ENCODE results near the gene KLHL41. TPM values are rescaled to one million over a fixed set of nuclear protein-coding genes. Genes with fewer than 3 reads are reported as not detected.

The KLHL41 gene
- total and polyA plus RNA-seq, 2 of the 13 experiments (the other 11 are each of a cell fraction or from before 2014, with no cell fraction given), result 0.07 to 0.31 TPM

DNA sequence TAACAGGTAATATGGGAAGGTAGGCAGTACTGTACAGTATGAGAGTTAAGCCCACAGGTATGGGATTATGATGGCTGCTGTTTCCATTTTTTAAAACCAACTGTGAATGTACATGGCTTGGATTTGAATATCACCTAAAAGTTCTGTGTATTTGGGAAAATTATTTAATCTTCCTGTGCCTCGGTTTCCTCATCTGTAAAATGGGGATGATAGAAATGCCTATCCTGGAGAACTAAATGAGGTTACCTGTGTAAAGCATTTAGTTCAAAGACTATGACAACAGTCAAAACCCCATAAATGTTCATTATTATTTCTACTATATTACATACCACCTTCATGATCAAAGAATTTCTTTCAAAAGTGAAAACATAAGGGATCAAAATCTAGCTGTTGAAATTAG is 3.6 kb downstream of the KLHL41 start:
- Histone ChIP-seq H4K20me1 (ENCODE audit: insufficient read depth, low read length) (no peaks in the 10 kb centered on the region), H2AFZ (ENCODE audit: low read length) (no peak overlapping the region), H3K27ac (ENCODE audit: extremely low read length, insufficient read depth, low read length) (no peak overlapping the region), H3K9me3 (ENCODE audit: low read length) (no peaks in the 10 kb centered on the region), H3K4me2 (ENCODE audit: low read depth, low read length) (no peak overlapping the region), H3K4me3 (replicated peaks in 1 of 3; ENCODE audit: insufficient read depth in 1 of 3, low read depth in 2 of 3, low read length in 3 of 3) (no peak overlapping the region), H3K4me1 (ENCODE audit: insufficient read depth, low read length) (peaks cover 11% of the 10 kb centered on the region), H3K79me2 (ENCODE audit: insufficient read depth, low read length) (no peaks in the 10 kb centered on the region), H3K36me3 (replicated peaks in 1 of 2; ENCODE audit: control insufficient read depth in 1 of 2, insufficient read depth in 2 of 2, low read length in 2 of 2) (no peaks in the 10 kb centered on the region), H3K27me3 (ENCODE audit: control insufficient read depth in 1 of 2, insufficient read depth in 2 of 2, low read length in 2 of 2) (no peaks in the 10 kb centered on the region), H3K9ac (ENCODE audit: insufficient read depth, low read depth, low read length) (no peak overlapping the region)
- in situ Hi-C loops (cut with HindIII; ENCODE audit: extremely low pct_ligation_motif_present, low pct_unique_long_range_greater_than_20kb), result no loop called here
- ATAC-seq (no peak), DNase-seq (ENCODE audit: low spot score) (no peak), FAIRE-seq (no peak)
- ChIA-PET CTCF (ENCODE audit: low intra/inter-chr PET ratio, low total read pairs) (no interaction called here), POLR2A (no interaction called here)
- no TSS peak for BruUV-seq (replicated peaks)
- intact Hi-C loops (cut with micrococcal nuclease; ENCODE audit: unreplicated experiment), result no loop called here
- no peak for TF ChIP-seq RXRB (CRISPR knock-in tag; IDR thresholded peaks at IDR 0.05; ENCODE audit: borderline replicate concordance)
- peak; percentile 58 for TF ChIP-seq ZNF629 (CRISPR knock-in tag; conservative IDR thresholded peaks at IDR 0.05)
- WGBS (ENCODE audit: low lambda C conversion rate), result 55% methylated on average over 1 of the region's 1 CpG

DNA sequence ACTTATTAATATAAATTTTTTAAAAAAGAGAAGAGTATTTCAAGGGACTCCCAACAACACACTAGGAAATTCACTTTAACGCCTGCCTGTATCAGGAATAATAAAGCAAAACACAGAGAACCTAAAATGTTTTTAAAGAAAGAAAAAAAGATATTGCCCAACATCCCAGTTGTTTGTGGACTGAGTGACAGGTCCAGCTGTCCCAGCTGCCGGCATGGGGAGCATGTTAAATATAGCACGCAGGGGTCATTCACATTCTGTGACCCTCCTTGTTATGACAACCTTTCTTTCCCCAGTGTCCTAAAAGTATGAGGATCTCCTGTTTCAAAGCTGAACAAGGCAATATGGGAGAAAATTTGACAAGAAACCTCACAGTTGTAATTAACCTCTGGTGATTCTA is 4.4 kb downstream of the KLHL41 start:
- no peak overlapping the region for H3K9ac ChIP-seq (ENCODE audit: insufficient read depth, low read depth, low read length)
- no peaks in the 10 kb centered on the region for H4K20me1 ChIP-seq (ENCODE audit: insufficient read depth, low read length)
- FAIRE-seq (no peak), DNase-seq (ENCODE audit: low spot score) (peak; percentile 30), ATAC-seq (peak; percentile 65; the same call in 2 of the 3 replicates)
- H3K27ac ChIP-seq (ENCODE audit: extremely low read length, insufficient read depth, low read length), result no peak overlapping the region
- no peaks in the 10 kb centered on the region for H3K9me3 ChIP-seq (ENCODE audit: low read length)
- in situ Hi-C loops (cut with HindIII; ENCODE audit: extremely low pct_ligation_motif_present, low pct_unique_long_range_greater_than_20kb), result no loop called here
- BruUV-seq (replicated peaks), result no TSS peak
- CTCF ChIA-PET (ENCODE audit: low intra/inter-chr PET ratio, low total read pairs), result no interaction called here
- H2AFZ ChIP-seq (ENCODE audit: low read length), result no peak overlapping the region
- 18% methylated on average over 3 of the region's 3 CpGs for WGBS (ENCODE audit: low lambda C conversion rate)
- POLR2A ChIA-PET, result no interaction called here
- H3K4me3 ChIP-seq (replicated peaks in 1 of 3; ENCODE audit: insufficient read depth in 1 of 3, low read depth in 2 of 3, low read length in 3 of 3), result no peak overlapping the region
- peaks cover 11% of the 10 kb centered on the region for H3K4me1 ChIP-seq (ENCODE audit: insufficient read depth, low read length)
- H3K4me2 ChIP-seq (ENCODE audit: low read depth, low read length), result no peak overlapping the region
- no peaks in the 10 kb centered on the region for H3K36me3 ChIP-seq (replicated peaks in 1 of 2; ENCODE audit: control insufficient read depth in 1 of 2, insufficient read depth in 2 of 2, low read length in 2 of 2)
- H3K27me3 ChIP-seq (ENCODE audit: control insufficient read depth in 1 of 2, insufficient read depth in 2 of 2, low read length in 2 of 2), result no peaks in the 10 kb centered on the region
- no peaks in the 10 kb centered on the region for H3K79me2 ChIP-seq (ENCODE audit: insufficient read depth, low read length)
- intact Hi-C loops (cut with micrococcal nuclease; ENCODE audit: unreplicated experiment), result no loop called here
- TF ChIP-seq ELF3 (CRISPR knock-in tag; IDR thresholded peaks at IDR 0.05) (0 out of 2 replicates have a peak, but pooled peaks have one; percentile 18), CEBPG (CRISPR knock-in tag; IDR thresholded peaks at IDR 0.05) (peak; percentile 76), SOX13 (IDR thresholded peaks at IDR 0.05) (no peak), SOX13 (CRISPR knock-in tag; conservative IDR thresholded peaks at IDR 0.05 in 1 of 2, IDR thresholded peaks at IDR 0.05 in 1 of 2) (peak in 1 of 2 experiments; percentile 52; a peak in 1 of 4 replicates), ZNF232 (CRISPR knock-in tag; IDR thresholded peaks at IDR 0.05; ENCODE audit: borderline replicate concordance) (peak; percentile 90), ZNF256 (CRISPR knock-in tag; conservative IDR thresholded peaks at IDR 0.05) (no peak), NFYB (CRISPR knock-in tag; IDR thresholded peaks at IDR 0.05) (no peak), SOX6 (IDR thresholded peaks at IDR 0.05) (no peak), SOX6 (CRISPR knock-in tag; IDR thresholded peaks at IDR 0.05) (peak; percentile 29; the same call in 1 of the 2 replicates), ADNP (CRISPR knock-in tag; IDR thresholded peaks at IDR 0.05) (no peak), ZSCAN20 (CRISPR knock-in tag; IDR thresholded peaks at IDR 0.05; ENCODE audit: borderline replicate concordance) (no peak)
- TF ChIP-seq, protein P1, sequence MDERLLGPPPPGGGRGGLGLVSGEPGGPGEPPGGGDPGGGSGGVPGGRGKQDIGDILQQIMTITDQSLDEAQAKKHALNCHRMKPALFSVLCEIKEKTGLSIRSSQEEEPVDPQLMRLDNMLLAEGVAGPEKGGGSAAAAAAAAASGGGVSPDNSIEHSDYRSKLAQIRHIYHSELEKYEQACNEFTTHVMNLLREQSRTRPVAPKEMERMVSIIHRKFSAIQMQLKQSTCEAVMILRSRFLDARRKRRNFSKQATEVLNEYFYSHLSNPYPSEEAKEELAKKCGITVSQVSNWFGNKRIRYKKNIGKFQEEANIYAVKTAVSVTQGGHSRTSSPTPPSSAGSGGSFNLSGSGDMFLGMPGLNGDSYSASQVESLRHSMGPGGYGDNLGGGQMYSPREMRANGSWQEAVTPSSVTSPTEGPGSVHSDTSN (CRISPR knock-in tag; IDR thresholded peaks at IDR 0.05), result peak; percentile 71

Measured in HepG2 (cell line).